H1 (cell line): ENCODE results near the gene TMEM253. TPM values are rescaled to one million over a fixed set of nuclear protein-coding genes. Genes with fewer than 3 reads are reported as not detected.

Experiments
- BACH1 ChIP-seq: IDR thresholded peaks from 2 replicates; pipeline ENCODE4 v1.6.1; 2012; ENCODE audit warnings: low read length, improper control_type of control experiment
- KDM1A ChIP-seq: fragments of 200-600, 300-600 bp; sonication (generic); IDR thresholded peaks from 2 replicates; pipeline ENCODE4 v1.7.1; 2016; ENCODE audit warnings: mild to moderate bottlenecking, low read length, borderline replicate concordance
- RAD21 ChIP-seq, 2 experiments: IDR thresholded peaks in 1 of 2; conservative IDR thresholded peaks in 1 of 2; 2 replicates each; pipeline ENCODE4 v1.6.1; 2011; ENCODE audit warnings: low read depth in 2 of 2, low read length in 2 of 2, improper control_type of control experiment in 1 of 2, inconsistent platforms in 1 of 2, mild to moderate bottlenecking in 1 of 2, moderate library complexity in 1 of 2
- TBP ChIP-seq: IDR thresholded peaks from 2 replicates; pipeline ENCODE4 v1.6.1; 2011; ENCODE audit warnings: low read depth, low read length, improper control_type of control experiment
- TEAD4 ChIP-seq: IDR thresholded peaks from 2 replicates; pipeline ENCODE4 v1.6.1; 2012; ENCODE audit warnings: low read depth, low read length, inconsistent platforms, mixed read lengths
- YY1 ChIP-seq: IDR thresholded peaks from 2 replicates; pipeline ENCODE4 v1.6.1; 2011; ENCODE audit warnings: low read depth, mild to moderate bottlenecking, low read length
- ZNF274 ChIP-seq: IDR thresholded peaks from 2 replicates; pipeline ENCODE4 v1.7.0; 2012; ENCODE audit warnings: low read length, borderline replicate concordance; ENCODE audit errors: extremely low read depth
- polyA plus RNA-seq, 7 experiments: library from polyadenylated mRNA; depleted of rRNA in 3 of 7; stranded (reverse) in 5 of 7; unstranded in 2 of 7; fragments of >200 nt in 5 of 7; fragments of 200-250 nt in 2 of 7; gene quantifications; 1 replicate in 5 of 7; 2 replicates in 1 of 7; 4 replicates in 1 of 7; pipeline versions ENCODE4 v1.2.1 to v1.2.3, GENCODE V29; 2011 to 2013; ENCODE audit warnings: missing spikeins in 2 of 7, mixed read lengths in 2 of 7
- total RNA-seq: library from RNA; stranded (reverse); fragmentation: NEBNext Ultra II Directional; extraction: Animal tissue kit (Norgen Biotek cat#: 25700); gene quantifications from 2 replicates; pipeline ENCODE4 v1.2.1, GENCODE V29; 2021
- TF ChIP-seq, protein P1 (sequence below): fragments of 300-600 bp; sonication (generic); IDR thresholded peaks from 2 replicates; pipeline ENCODE4 v1.7.1; 2012; ENCODE audit warnings: low read length, moderate library complexity, mild to moderate bottlenecking, inconsistent platforms; ENCODE audit not compliant: insufficient replicate concordance

The TMEM253 gene
- total and polyA plus RNA-seq, 2 of the 8 experiments (the other 6 are each of a cell fraction or from before 2014, with no cell fraction given) = 1.9 to 2.2 TPM

DNA sequence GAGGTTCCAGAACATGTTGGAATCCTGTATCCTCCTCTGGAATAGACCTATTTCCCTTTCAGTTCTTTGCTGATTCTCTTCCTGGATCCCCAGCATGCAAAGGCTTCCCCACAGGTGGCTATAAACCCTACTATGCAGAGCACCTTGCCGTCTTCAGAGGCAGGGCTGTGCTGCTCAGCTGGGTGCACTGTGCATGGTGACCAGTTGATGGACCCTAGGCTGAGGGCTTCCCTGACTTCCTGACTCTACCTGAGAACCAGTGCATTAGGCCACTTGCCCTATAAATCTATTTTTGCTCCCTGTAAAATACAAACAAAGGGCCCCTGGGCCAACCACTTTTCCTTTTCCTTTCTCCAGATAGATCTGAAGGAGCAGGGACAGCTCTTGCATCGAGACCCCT lies 16.5 kb upstream of the TMEM253 start (continued):
- TF ChIP-seq RAD21 (IDR thresholded peaks at IDR 0.05 in 1 of 2, conservative IDR thresholded peaks at IDR 0.05 in 1 of 2; ENCODE audit: low read depth in 2 of 2, low read length in 2 of 2) = no peak
- TF ChIP-seq ZNF274 = no peak
- no peak for TF ChIP-seq YY1
- no peak for TF ChIP-seq KDM1A
- TF ChIP-seq, protein P1, sequence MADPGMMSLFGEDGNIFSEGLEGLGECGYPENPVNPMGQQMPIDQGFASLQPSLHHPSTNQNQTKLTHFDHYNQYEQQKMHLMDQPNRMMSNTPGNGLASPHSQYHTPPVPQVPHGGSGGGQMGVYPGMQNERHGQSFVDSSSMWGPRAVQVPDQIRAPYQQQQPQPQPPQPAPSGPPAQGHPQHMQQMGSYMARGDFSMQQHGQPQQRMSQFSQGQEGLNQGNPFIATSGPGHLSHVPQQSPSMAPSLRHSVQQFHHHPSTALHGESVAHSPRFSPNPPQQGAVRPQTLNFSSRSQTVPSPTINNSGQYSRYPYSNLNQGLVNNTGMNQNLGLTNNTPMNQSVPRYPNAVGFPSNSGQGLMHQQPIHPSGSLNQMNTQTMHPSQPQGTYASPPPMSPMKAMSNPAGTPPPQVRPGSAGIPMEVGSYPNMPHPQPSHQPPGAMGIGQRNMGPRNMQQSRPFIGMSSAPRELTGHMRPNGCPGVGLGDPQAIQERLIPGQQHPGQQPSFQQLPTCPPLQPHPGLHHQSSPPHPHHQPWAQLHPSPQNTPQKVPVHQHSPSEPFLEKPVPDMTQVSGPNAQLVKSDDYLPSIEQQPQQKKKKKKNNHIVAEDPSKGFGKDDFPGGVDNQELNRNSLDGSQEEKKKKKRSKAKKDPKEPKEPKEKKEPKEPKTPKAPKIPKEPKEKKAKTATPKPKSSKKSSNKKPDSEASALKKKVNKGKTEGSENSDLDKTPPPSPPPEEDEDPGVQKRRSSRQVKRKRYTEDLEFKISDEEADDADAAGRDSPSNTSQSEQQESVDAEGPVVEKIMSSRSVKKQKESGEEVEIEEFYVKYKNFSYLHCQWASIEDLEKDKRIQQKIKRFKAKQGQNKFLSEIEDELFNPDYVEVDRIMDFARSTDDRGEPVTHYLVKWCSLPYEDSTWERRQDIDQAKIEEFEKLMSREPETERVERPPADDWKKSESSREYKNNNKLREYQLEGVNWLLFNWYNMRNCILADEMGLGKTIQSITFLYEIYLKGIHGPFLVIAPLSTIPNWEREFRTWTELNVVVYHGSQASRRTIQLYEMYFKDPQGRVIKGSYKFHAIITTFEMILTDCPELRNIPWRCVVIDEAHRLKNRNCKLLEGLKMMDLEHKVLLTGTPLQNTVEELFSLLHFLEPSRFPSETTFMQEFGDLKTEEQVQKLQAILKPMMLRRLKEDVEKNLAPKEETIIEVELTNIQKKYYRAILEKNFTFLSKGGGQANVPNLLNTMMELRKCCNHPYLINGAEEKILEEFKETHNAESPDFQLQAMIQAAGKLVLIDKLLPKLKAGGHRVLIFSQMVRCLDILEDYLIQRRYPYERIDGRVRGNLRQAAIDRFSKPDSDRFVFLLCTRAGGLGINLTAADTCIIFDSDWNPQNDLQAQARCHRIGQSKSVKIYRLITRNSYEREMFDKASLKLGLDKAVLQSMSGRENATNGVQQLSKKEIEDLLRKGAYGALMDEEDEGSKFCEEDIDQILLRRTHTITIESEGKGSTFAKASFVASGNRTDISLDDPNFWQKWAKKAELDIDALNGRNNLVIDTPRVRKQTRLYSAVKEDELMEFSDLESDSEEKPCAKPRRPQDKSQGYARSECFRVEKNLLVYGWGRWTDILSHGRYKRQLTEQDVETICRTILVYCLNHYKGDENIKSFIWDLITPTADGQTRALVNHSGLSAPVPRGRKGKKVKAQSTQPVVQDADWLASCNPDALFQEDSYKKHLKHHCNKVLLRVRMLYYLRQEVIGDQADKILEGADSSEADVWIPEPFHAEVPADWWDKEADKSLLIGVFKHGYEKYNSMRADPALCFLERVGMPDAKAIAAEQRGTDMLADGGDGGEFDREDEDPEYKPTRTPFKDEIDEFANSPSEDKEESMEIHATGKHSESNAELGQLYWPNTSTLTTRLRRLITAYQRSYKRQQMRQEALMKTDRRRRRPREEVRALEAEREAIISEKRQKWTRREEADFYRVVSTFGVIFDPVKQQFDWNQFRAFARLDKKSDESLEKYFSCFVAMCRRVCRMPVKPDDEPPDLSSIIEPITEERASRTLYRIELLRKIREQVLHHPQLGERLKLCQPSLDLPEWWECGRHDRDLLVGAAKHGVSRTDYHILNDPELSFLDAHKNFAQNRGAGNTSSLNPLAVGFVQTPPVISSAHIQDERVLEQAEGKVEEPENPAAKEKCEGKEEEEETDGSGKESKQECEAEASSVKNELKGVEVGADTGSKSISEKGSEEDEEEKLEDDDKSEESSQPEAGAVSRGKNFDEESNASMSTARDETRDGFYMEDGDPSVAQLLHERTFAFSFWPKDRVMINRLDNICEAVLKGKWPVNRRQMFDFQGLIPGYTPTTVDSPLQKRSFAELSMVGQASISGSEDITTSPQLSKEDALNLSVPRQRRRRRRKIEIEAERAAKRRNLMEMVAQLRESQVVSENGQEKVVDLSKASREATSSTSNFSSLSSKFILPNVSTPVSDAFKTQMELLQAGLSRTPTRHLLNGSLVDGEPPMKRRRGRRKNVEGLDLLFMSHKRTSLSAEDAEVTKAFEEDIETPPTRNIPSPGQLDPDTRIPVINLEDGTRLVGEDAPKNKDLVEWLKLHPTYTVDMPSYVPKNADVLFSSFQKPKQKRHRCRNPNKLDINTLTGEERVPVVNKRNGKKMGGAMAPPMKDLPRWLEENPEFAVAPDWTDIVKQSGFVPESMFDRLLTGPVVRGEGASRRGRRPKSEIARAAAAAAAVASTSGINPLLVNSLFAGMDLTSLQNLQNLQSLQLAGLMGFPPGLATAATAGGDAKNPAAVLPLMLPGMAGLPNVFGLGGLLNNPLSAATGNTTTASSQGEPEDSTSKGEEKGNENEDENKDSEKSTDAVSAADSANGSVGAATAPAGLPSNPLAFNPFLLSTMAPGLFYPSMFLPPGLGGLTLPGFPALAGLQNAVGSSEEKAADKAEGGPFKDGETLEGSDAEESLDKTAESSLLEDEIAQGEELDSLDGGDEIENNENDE = no peak
- no peak for TF ChIP-seq BACH1
- no peak for TF ChIP-seq TEAD4
- no peak for TF ChIP-seq TBP
